HCT116 (cell line): Measurements from ENCODE around the gene VAMP1. TPM values are rescaled to one million over a fixed set of nuclear protein-coding genes. Genes with fewer than 3 reads are reported as not detected.

Experiments used
- ATAC-seq: fragments of 200-7000 bp; cut with Tn5 transposase; 2 replicates; pipeline ENCODE4 v1.9.1; 2020; ENCODE audit warnings: mild to moderate bottlenecking, moderate library complexity
- Bru-seq: library from RNA; stranded (reverse); fragments of 400-500 nt; gene quantifications from one replicate; lab custom pipeline; 2021; lab: Mats Ljungman, UMichigan
- BruChase-seq, 2 experiments: library from RNA; stranded (reverse); fragments of 400-500 nt; gene quantifications; one replicate each; lab custom pipeline; 2021; lab: Mats Ljungman, UMichigan
- BruUV-seq: library from RNA; stranded (reverse); fragments of 400-500 nt; replicated peaks from 2 replicates; lab custom pipeline; 2021; lab: Mats Ljungman, UMichigan
- CTCF ChIA-PET: fragments of 300-600 bp; sonication (Branson Sonifier 250); formaldehyde crosslinking; loops from one replicate; lab custom pipeline; 2021; ENCODE audit warnings: antibody characterized with exemption; lab: Charles Lee
- POLR2A ChIA-PET: fragments of 300-600, 350-600 bp; sonication (Branson Sonifier 250); formaldehyde crosslinking; loops from one replicate; lab custom pipeline; 2021; ENCODE audit warnings: antibody characterized with exemption; lab: Charles Lee
- RAD21 ChIA-PET, 2 experiments: fragments of 300-600 bp; sonication (Branson Sonifier 250); formaldehyde crosslinking; loops; one replicate each; lab custom pipeline; 2023; ENCODE audit warnings: low total read pairs in 2 of 2; ENCODE audit not compliant: uncharacterized antibody in 2 of 2, unreplicated experiment in 2 of 2, low non-redundant PET in 1 of 2; lab: Charles Lee
- DNase-seq: peaks from one replicate; pipeline ENCODE4 v3.0.0-alpha.2; 2010; ENCODE audit warnings: low read depth, low spot score
- H2AFZ ChIP-seq: fragments of 200-600 bp; shearing (Covaris generic), sonication (generic); 2 replicates; pipeline ENCODE4 v1.6.1; 2017; ENCODE audit warnings: low read depth, mixed run types, mixed read lengths, antibody characterized with exemption, low read length; ENCODE audit not compliant: poor library complexity, severe bottlenecking
- H3K27ac ChIP-seq: 2 replicates; pipeline ENCODE4 v1.5.1; 2012; ENCODE audit warnings: low read depth, low read length
- H3K27me3 ChIP-seq: fragments of 200-600 bp; sonication (generic); 2 replicates; pipeline ENCODE4 v1.6.1; 2016; ENCODE audit warnings: mixed run types, low read length, mixed read lengths; ENCODE audit not compliant: insufficient read depth
- H3K36me3 ChIP-seq, 2 experiments: fragments of 200-500 bp in 1 of 2; fragments of 200-600 bp in 1 of 2; sonication (Bioruptor generic) in 1 of 2; sonication (generic) in 1 of 2; 2 replicates each; pipeline versions ENCODE4 v1.5.1 to v1.6.1; 2014 to 2016; ENCODE audit warnings: low read length in 2 of 2, inconsistent platforms in 1 of 2, mixed read lengths in 1 of 2, mixed run types in 1 of 2; ENCODE audit not compliant: insufficient read depth in 2 of 2, control insufficient read depth in 1 of 2
- H3K4me1 ChIP-seq, 2 experiments: fragments of 200-600 bp in 1 of 2; sonication (generic) in 1 of 2; 2 replicates each; pipeline versions ENCODE4 v1.5.1 to v1.6.1; 2012 to 2017; ENCODE audit warnings: low read length in 2 of 2, inconsistent platforms in 1 of 2, mild to moderate bottlenecking in 1 of 2, mixed read lengths in 1 of 2, mixed run types in 1 of 2, moderate library complexity in 1 of 2; ENCODE audit not compliant: insufficient read depth in 2 of 2, control insufficient read depth in 1 of 2
- H3K4me2 ChIP-seq: fragments of 200-600 bp; sonication (generic); 2 replicates; pipeline ENCODE4 v1.6.1; 2017; ENCODE audit warnings: mixed run types, low read length, mixed read lengths
- H3K4me3 ChIP-seq, 2 experiments: fragments of 200-600 bp in 1 of 2; sonication (generic) in 1 of 2; replicated peaks in 1 of 2; 2 replicates each; pipeline ENCODE4 v1.5.1; 2011 to 2016; ENCODE audit warnings: low read length in 2 of 2, control low read depth in 1 of 2, low read depth in 1 of 2, mild to moderate bottlenecking in 1 of 2, mixed read lengths in 1 of 2, mixed run types in 1 of 2
- H3K79me2 ChIP-seq: fragments of 200-600 bp; sonication (generic); 2 replicates; pipeline ENCODE4 v1.6.1; 2017; ENCODE audit warnings: mild to moderate bottlenecking, mixed run types, low read length, moderate library complexity, mixed read lengths; ENCODE audit not compliant: insufficient read depth
- H3K9ac ChIP-seq: fragments of 200-600 bp; sonication (generic); 2 replicates; pipeline ENCODE4 v1.6.1; 2016; ENCODE audit warnings: low read length, mixed read lengths
- H3K9me2 ChIP-seq: fragments of 200-600 bp; sonication (generic), shearing (Covaris generic); 2 replicates; pipeline ENCODE4 v1.6.1; 2017; ENCODE audit warnings: mixed run types, mild to moderate bottlenecking, moderate library complexity; ENCODE audit not compliant: insufficient read depth
- H3K9me3 ChIP-seq, 2 experiments: fragments of 200-500 bp in 1 of 2; fragments of 200-600 bp in 1 of 2; sonication (Bioruptor generic) in 1 of 2; sonication (generic) in 1 of 2; 2 replicates each; pipeline ENCODE4 v1.6.1; 2014 to 2017; ENCODE audit warnings: low read length in 2 of 2, mixed read lengths in 2 of 2, inconsistent platforms in 1 of 2, low read depth in 1 of 2, mild to moderate bottlenecking in 1 of 2, mixed run types in 1 of 2, moderate library complexity in 1 of 2; ENCODE audit not compliant: control insufficient read depth in 1 of 2, insufficient read depth in 1 of 2
- H4K20me1 ChIP-seq: fragments of 200-600 bp; sonication (generic), shearing (Covaris generic); 2 replicates; pipeline ENCODE4 v1.6.1; 2017; ENCODE audit warnings: mixed run types, mild to moderate bottlenecking, moderate library complexity; ENCODE audit not compliant: insufficient read depth
- CBX3 ChIP-seq: IDR thresholded peaks from 2 replicates; pipeline ENCODE4 v1.6.1; 2012; ENCODE audit warnings: low read depth
- ELF1 ChIP-seq: IDR thresholded peaks from 2 replicates; pipeline ENCODE4 v1.6.1; 2012; ENCODE audit warnings: low read depth, borderline replicate concordance
- FOSL1 ChIP-seq: IDR thresholded peaks from 2 replicates; pipeline ENCODE4 v1.6.1; 2012; ENCODE audit warnings: low read depth
- POLR2A ChIP-seq: IDR thresholded peaks from 2 replicates; pipeline ENCODE4 v1.7.0; 2011; ENCODE audit warnings: borderline replicate concordance; ENCODE audit not compliant: insufficient read depth, insufficient read length; ENCODE audit errors: extremely low read depth
- POLR2AphosphoS5 ChIP-seq: IDR thresholded peaks from 2 replicates; pipeline ENCODE4 v1.6.1; 2011; ENCODE audit warnings: mild to moderate bottlenecking, low read depth, low read length, moderate library complexity
- SIN3A ChIP-seq: IDR thresholded peaks from 2 replicates; pipeline ENCODE4 v1.6.1; 2012; ENCODE audit warnings: low read depth
- SP1 ChIP-seq: IDR thresholded peaks from 2 replicates; pipeline ENCODE4 v1.6.1; 2012; ENCODE audit warnings: low read depth
- TCF7L2 ChIP-seq: IDR thresholded peaks from 2 replicates; pipeline ENCODE4 v1.7.0; 2011; ENCODE audit warnings: borderline replicate concordance, inconsistent platforms; ENCODE audit not compliant: insufficient read depth, insufficient read length; ENCODE audit errors: extremely low read depth
- ZFX ChIP-seq: fragments of 450-650 bp; IDR thresholded peaks from 2 replicates; pipeline ENCODE4 v1.6.1; 2017
- intact Hi-C: fragments of 100-400 bp; cut with micrococcal nuclease; formaldehyde crosslinking; loops from 2 replicates; pipeline ENCODE4 v1.10.0; 2022
- long read RNA-seq: library from polyadenylated mRNA; unstranded; transcript quantifications from one replicate; pipeline ENCODE4 v2.0.0, GENCODE V29; 2021; ENCODE audit not compliant: unreplicated experiment
- polyA plus RNA-seq: library from polyadenylated mRNA; unstranded; fragments of >200 nt; gene quantifications from 2 replicates; pipeline ENCODE4 v1.2.1, GENCODE V29; 2012; ENCODE audit warnings: missing spikeins
- total RNA-seq: library from RNA; stranded (reverse); gene quantifications from one replicate; pipeline ENCODE4 v1.2.1, GENCODE V29; 2021; ENCODE audit not compliant: unreplicated experiment
- TF ChIP-seq, protein P1 (sequence below): IDR thresholded peaks from 2 replicates; pipeline ENCODE4 v1.6.1; 2012
- TF ChIP-seq, protein P2 (sequence below), 3 experiments: fragments of 200-600 bp in 1 of 3; sonication (generic) in 1 of 3; IDR thresholded peaks in 2 of 3; conservative IDR thresholded peaks in 1 of 3; 2 replicates each; pipeline ENCODE4 v1.5.1; 2012 to 2017; ENCODE audit warnings: low read depth in 2 of 3, low read length in 2 of 3, antibody characterized with exemption in 1 of 3, borderline replicate concordance in 1 of 3, control low read depth in 1 of 3, mild to moderate bottlenecking in 1 of 3, mixed read lengths in 1 of 3, mixed run types in 1 of 3, moderate library complexity in 1 of 3; ENCODE audit not compliant: insufficient read depth in 1 of 3

The VAMP1 gene, protein sequence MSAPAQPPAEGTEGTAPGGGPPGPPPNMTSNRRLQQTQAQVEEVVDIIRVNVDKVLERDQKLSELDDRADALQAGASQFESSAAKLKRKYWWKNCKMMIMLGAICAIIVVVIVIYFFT
- total RNA-seq: 12.1 TPM
- 11.2 and 13.0 TPM in 2 replicates for polyA plus RNA-seq
- percentile 72 among the genes with signal in this experiment for Bru-seq, nascent RNA
- percentile 64 among the genes with signal in this experiment for BruChase-seq, experiment 1, labeled RNA remaining after a 6-hour chase
- BruChase-seq, experiment 2, labeled RNA remaining after a 2-hour chase: percentile 80 among the genes with signal in this experiment
- long read RNA-seq, partial matches to known transcripts: 0 of 6 reads
- long read RNA-seq, other reads (novel, unspliced or antisense): 5 of 6 reads

DNA sequence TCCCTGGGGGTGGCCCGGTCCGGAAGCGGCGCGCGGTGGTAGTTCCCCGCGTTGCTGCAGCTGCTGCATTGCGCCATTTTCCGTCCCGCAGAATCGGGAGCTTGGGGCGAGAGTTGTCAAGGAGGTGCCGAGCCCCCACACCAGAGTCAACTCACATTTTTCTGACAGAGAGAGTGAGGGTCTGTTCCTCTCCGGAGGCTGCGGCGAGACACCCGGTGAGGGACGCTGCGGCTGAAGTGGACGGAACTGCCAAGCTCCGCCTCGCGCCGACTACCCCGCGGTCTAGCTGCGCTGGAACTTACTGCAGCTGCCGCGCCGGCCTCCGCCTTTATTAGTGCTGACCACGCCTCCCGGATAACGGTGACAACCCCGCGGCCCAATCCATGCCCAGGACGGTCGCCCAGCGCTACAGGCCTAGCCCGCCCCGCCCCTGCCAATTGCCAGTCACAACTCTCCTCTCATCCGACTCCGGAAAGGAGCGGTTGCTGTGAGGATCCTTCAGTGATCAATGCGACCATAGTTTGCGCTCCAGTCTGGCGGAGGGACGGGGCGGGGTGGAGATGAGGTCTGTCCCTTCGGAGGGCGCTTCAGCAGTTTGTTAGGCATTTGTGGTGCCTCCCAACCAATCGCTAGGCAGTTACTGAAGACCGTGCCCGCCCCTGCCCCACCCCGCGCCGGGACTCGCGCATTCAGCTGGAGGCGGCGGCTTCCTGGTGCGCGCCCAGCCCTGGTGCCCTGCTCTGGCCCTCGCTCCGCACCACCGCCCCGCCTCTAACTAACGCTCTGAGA is at the start of gene VAMP1:
VAMP1 (minus strand) TSS at position 303 of the 789 bp plus-strand sequence; CDS start at position 157, 146 bp downstream.
- peaks cover 11 to 27% of the 10 kb centered on the region in 2 experiments for H3K4me1 ChIP-seq
- 0 out of 4 replicates have a peak, but pooled peaks cover 0 to 5% of the 10 kb centered on the region in 2 experiments for H3K36me3 ChIP-seq
- ATAC-seq (peak; percentile 94), DNase-seq (peak; percentile 94)
- H3K4me2 ChIP-seq: peak within 1 kb of the TSS; percentile 100
- no peaks in the 10 kb centered on the region for H3K27me3 ChIP-seq
- TF ChIP-seq FOSL1 (no peak), ELF1 (no peak; the same call in 1 of the 2 replicates), ZFX (peak; percentile 25; the same call in 1 of the 2 replicates), TCF7L2 (peak; percentile 52), POLR2AphosphoS5 (peak; percentile 99), POLR2A (peak; percentile 99), SIN3A (peak; percentile 78), SP1 (peak; percentile 87), CBX3 (peak; percentile 42; the same call in 1 of the 2 replicates)
- TF ChIP-seq, protein P1, sequence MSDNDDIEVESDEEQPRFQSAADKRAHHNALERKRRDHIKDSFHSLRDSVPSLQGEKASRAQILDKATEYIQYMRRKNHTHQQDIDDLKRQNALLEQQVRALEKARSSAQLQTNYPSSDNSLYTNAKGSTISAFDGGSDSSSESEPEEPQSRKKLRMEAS: peak; percentile 68; the same call in 1 of the 2 replicates
- TF ChIP-seq, protein P2, sequence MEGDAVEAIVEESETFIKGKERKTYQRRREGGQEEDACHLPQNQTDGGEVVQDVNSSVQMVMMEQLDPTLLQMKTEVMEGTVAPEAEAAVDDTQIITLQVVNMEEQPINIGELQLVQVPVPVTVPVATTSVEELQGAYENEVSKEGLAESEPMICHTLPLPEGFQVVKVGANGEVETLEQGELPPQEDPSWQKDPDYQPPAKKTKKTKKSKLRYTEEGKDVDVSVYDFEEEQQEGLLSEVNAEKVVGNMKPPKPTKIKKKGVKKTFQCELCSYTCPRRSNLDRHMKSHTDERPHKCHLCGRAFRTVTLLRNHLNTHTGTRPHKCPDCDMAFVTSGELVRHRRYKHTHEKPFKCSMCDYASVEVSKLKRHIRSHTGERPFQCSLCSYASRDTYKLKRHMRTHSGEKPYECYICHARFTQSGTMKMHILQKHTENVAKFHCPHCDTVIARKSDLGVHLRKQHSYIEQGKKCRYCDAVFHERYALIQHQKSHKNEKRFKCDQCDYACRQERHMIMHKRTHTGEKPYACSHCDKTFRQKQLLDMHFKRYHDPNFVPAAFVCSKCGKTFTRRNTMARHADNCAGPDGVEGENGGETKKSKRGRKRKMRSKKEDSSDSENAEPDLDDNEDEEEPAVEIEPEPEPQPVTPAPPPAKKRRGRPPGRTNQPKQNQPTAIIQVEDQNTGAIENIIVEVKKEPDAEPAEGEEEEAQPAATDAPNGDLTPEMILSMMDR (IDR thresholded peaks at IDR 0.05 in 2 of 3, conservative IDR thresholded peaks at IDR 0.05 in 1 of 3; ENCODE audit: borderline replicate concordance in 1 of 3, insufficient read depth in 1 of 3, low read depth in 2 of 3, low read length in 2 of 3): no peak
- POLR2A ChIA-PET: interaction anchor here (0.7 to 2.9 kb wide), 24 partner anchors 10 to 183 kb away, joined by 3 to 18 read pairs (median 4); partner anchors contain the start of genes GAPDH, LPAR5, LTBR and MRPL51
- RAD21 ChIA-PET: interaction anchor here (0.6 to 1.1 kb wide), 3 partner anchors 23 to 74 kb away, joined by 3 to 13 read pairs (median 3); partner anchors contain the start of gene MRPL51 (in 1 of the 2)
- peak within 1 kb of the TSS; percentile 94 for H2AFZ ChIP-seq
- BruUV-seq: no TSS peak
- CTCF ChIA-PET: interaction anchor here (0.6 to 1.4 kb wide), 4 partner anchors 14 to 284 kb away, joined by 3 to 6 read pairs (median 4); no protein-coding TSS in a partner anchor
- H3K9me3 ChIP-seq: no peaks in the 10 kb centered on the region
- H3K79me2 ChIP-seq: no peaks in the 10 kb centered on the region; the same call in 1 of the 2 replicates
- peak within 1 kb of the TSS; percentile 85 for H3K9ac ChIP-seq
- no peaks in the 10 kb centered on the region for H4K20me1 ChIP-seq
- H3K9me2 ChIP-seq: no peaks in the 10 kb centered on the region
- intact Hi-C loops: loop anchor here (2.0 kb wide), 1 partner anchor 40 kb away; no protein-coding TSS in a partner anchor
- peak within 1 kb of the TSS; percentile 62 to 88 for H3K4me3 ChIP-seq
- H3K27ac ChIP-seq: peak within 1 kb of the TSS; percentile 72
